Spleen (tissue), 11 donors: ENCODE results near the gene CSMD2. TPM values are rescaled to one million over a fixed set of nuclear protein-coding genes. Genes with fewer than 3 reads are reported as not detected.

Source experiments
- DNase-seq: peaks from one replicate; pipeline ENCODE4 v3.0.0-alpha.2; 2020
- H3K27ac ChIP-seq, 8 donors: fragments of 200-600 bp; sonication (generic) in 7 of 8; 1 replicate in 4 of 8; 2 replicates in 4 of 8; pipeline versions ENCODE4 v1.5.0 to v1.8.0; 2016 to 2021; ENCODE audit warnings: inconsistent platforms in 4 of 8, mild to moderate bottlenecking in 4 of 8, moderate library complexity in 1 of 8
- H3K27me3 ChIP-seq, 7 donors: fragments of 200-600 bp; sonication (generic) in 6 of 7; replicated peaks in 1 of 7; 1 replicate in 4 of 7; 2 replicates in 3 of 7; pipeline versions ENCODE4 v1.5.0 to v1.8.0; 2016 to 2021; ENCODE audit warnings: inconsistent platforms in 3 of 7, mild to moderate bottlenecking in 1 of 7
- H3K36me3 ChIP-seq, 6 donors: fragments of 200-600 bp; sonication (generic) in 5 of 6; 1 replicate in 4 of 6; 2 replicates in 2 of 6; pipeline versions ENCODE4 v1.5.0 to v1.8.0; 2016 to 2021; ENCODE audit warnings: inconsistent platforms in 2 of 6
- H3K4me1 ChIP-seq, 6 donors: fragments of 200-600 bp; sonication (generic) in 5 of 6; 1 replicate in 3 of 6; 2 replicates in 3 of 6; pipeline versions ENCODE4 v1.5.0 to v1.8.0; 2016 to 2021; ENCODE audit warnings: inconsistent platforms in 3 of 6
- H3K4me3 ChIP-seq, 8 donors: fragments of 200-600 bp; sonication (generic) in 7 of 8; 1 replicate in 4 of 8; 2 replicates in 4 of 8; pipeline versions ENCODE4 v1.5.0 to v1.8.0; 2016 to 2021; ENCODE audit warnings: inconsistent platforms in 4 of 8, mild to moderate bottlenecking in 4 of 8, moderate library complexity in 2 of 8
- H3K9me3 ChIP-seq, 8 donors: fragments of 200-600 bp; sonication (generic) in 7 of 8; 1 replicate in 4 of 8; 2 replicates in 4 of 8; pipeline versions ENCODE4 v1.5.0 to v1.8.0; 2016 to 2021; ENCODE audit warnings: inconsistent platforms in 4 of 8
- CTCF ChIP-seq, 11 experiments: fragments of 200-600 bp in 7 of 11; fragments of 450-650 bp in 4 of 11; sonication (generic) in 4 of 11; IDR thresholded peaks in 8 of 11; conservative IDR thresholded peaks in 3 of 11; 1 replicate in 7 of 11; 2 replicates in 4 of 11; pipeline versions ENCODE4 v1.4.0 to v1.8.0; 2016 to 2021; ENCODE audit warnings: antibody characterized with exemption in 11 of 11, inconsistent platforms in 4 of 11, mild to moderate bottlenecking in 1 of 11
- POLR2A ChIP-seq, 3 donors: fragments of 450-650 bp; IDR thresholded peaks; one replicate each; pipeline ENCODE4 v1.5.1; 2017; ENCODE audit warnings: antibody characterized with exemption in 3 of 3, mild to moderate bottlenecking in 1 of 3
- POLR2AphosphoS5 ChIP-seq, 3 donors: sonication (generic); formaldehyde crosslinking; IDR thresholded peaks; one replicate each; pipeline ENCODE4 v1.5.1; 2017; ENCODE audit warnings: antibody characterized with exemption in 3 of 3
- WGBS, 5 donors: extraction: QIAGEN DNeasy Blood & Tissue Kit in 3 of 5; methylation state at CpG; one replicate each; pipeline versions ENCODE4 v1.1.5 to v1.1.7; 2013 to 2018; 5-methylcytosine and 5-hydroxymethylcytosine counted together
- intact Hi-C: fragments of 100-400 bp; cut with DNase I; formaldehyde crosslinking; loops from one replicate; pipeline ENCODE4 v1.15.0; 2023; ENCODE audit warnings: low total_unique reads
- polyA plus RNA-seq, 3 donors: library from polyadenylated mRNA; stranded (reverse); fragments of 200-250 nt; gene quantifications; one replicate each; pipeline ENCODE4 v1.2.1, GENCODE V29; 2013
- total RNA-seq, 7 donors: library from RNA; depleted of rRNA in 3 of 7; stranded (reverse); fragments of >200 nt in 3 of 7; fragmentation: NEBNext Ultra II Directional in 4 of 7; extraction: Animal tissue kit (Norgen Biotek cat#: 25700) in 4 of 7; gene quantifications; one replicate each; pipeline versions ENCODE4 v1.1.0 to v1.2.1, GENCODE V29; 2016 to 2021
- donor health status: healthy with polysubstance abuse.
- donor health status: DM: no; HTN: no; CAD: no; lungs with moderate emphysema.
- donor health status: DM: no; HTN: no; CAD: no.
- donor health status: Bipolar disorder and iron deficiency.
- donor health status: healthy.
- donor health status: DM: no; HTN: no; CAD: no.
- donor health status: DM: yes; HTN: yes; CAD: no.

CSMD2 gene
- total and polyA plus RNA-seq, 10 donors, result 0.12 to 2.7 (median 0.96) TPM

DNA sequence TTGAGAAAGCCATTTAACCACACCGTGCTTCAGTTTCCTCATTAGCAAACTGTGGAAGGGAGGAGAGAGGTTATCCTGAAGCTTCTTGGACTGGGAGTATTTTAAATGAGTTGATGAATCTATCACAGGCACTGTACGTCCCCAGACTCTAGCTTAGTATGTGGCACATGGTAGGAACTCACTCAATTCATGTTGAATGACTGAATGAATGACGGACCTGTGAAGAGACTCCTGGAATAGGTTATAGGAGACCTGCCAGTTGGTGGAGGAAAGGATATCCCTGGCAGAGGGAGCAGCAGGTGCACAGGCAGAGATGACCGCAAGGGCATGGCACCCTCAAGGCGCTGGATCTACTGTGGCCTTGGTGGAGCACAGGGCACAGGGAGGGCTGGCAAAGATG lies 182.6 kb downstream of the CSMD2 start:
- intact Hi-C loops, result no loop called here
- no peaks in the 10 kb centered on the region for H3K36me3 ChIP-seq
- TF ChIP-seq CTCF (IDR thresholded peaks at IDR 0.05 in 8 of 11, conservative IDR thresholded peaks at IDR 0.05 in 3 of 11), result no peak
- no peak for TF ChIP-seq POLR2AphosphoS5 (IDR thresholded peaks at IDR 0.05)
- no peak for TF ChIP-seq POLR2A (IDR thresholded peaks at IDR 0.05)
- peak; percentile 28 for DNase-seq
- WGBS, 5 donors, result 72 to 87% (median 79%) methylated on average over 5 of the region's 5 CpGs
- H3K4me3 ChIP-seq, result no peak overlapping the region
- peaks cover 0 to 56% (median 0%) of the 10 kb centered on the region in 7 donors for H3K27me3 ChIP-seq
- H3K27ac ChIP-seq, result no peak overlapping the region
- no peaks in the 10 kb centered on the region for H3K4me1 ChIP-seq
- no peaks in the 10 kb centered on the region for H3K9me3 ChIP-seq

GRCh38 chr1:33979341-33979740 lies 185.7 kb downstream of the CSMD2 start:
- TF ChIP-seq POLR2AphosphoS5 (IDR thresholded peaks at IDR 0.05) (no peak), POLR2A (IDR thresholded peaks at IDR 0.05) (no peak)
- H3K4me3 ChIP-seq, result no peak overlapping the region
- WGBS, 5 donors, result 73 to 88% (median 85%) methylated on average over 4 of the region's 4 CpGs
- peaks cover 0 to 6% (median 0%) of the 10 kb centered on the region in 6 donors for H3K4me1 ChIP-seq
- H3K27ac ChIP-seq, result no peak overlapping the region
- no peaks in the 10 kb centered on the region for H3K36me3 ChIP-seq
- no peak for DNase-seq
- no peaks in the 10 kb centered on the region for H3K9me3 ChIP-seq
- intact Hi-C loops, result no loop called here
- peaks cover 0 to 71% (median 0%) of the 10 kb centered on the region in 7 donors for H3K27me3 ChIP-seq

DNA sequence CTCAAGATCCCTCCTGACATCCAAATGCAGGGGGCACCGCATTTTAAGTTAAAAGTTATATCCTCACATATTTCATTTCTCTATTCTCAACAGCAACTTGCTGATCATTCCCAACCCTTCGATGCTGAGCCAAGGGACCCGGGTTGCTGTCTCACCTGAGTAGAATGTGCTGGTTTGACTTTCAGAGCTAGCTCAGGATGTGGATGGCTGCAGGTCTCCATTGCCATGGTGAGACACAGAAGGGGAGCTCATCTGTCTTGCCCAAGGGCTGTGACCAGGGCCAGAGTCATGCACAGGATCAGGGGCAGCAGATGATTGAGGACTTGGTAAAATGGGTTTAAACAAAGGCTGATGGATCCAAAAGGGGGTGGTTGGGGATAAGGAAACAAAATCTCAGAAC lies 189.1 kb downstream of the CSMD2 start:
- DNase-seq, result no peak
- TF ChIP-seq POLR2AphosphoS5 (IDR thresholded peaks at IDR 0.05), result no peak
- Histone ChIP-seq H3K36me3 (no peaks in the 10 kb centered on the region), H3K27ac (no peak overlapping the region), H3K9me3 (no peaks in the 10 kb centered on the region), H3K27me3 (peaks cover 0 to 76% (median 0%) of the 10 kb centered on the region in 7 donors), H3K4me3 (no peak overlapping the region), H3K4me1 (peaks cover 0 to 25% (median 16%) of the 10 kb centered on the region in 6 donors)
- intact Hi-C loops, result no loop called here
- WGBS, 5 donors, result 89 to 93% (median 90%) methylated on average over 3 of the region's 3 CpGs

- Histone ChIP-seq H3K4me3 (no peak overlapping the region), H3K36me3 (no peaks in the 10 kb centered on the region), H3K9me3 (no peaks in the 10 kb centered on the region), H3K4me1 (peaks cover 0 to 25% (median 16%) of the 10 kb centered on the region in 6 donors), H3K27me3 (peaks cover 0 to 65% (median 0%) of the 10 kb centered on the region in 7 donors), H3K27ac (no peak overlapping the region)
- TF ChIP-seq POLR2AphosphoS5 (IDR thresholded peaks at IDR 0.05) (no peak), POLR2A (IDR thresholded peaks at IDR 0.05) (no peak), CTCF (IDR thresholded peaks at IDR 0.05 in 8 of 11, conservative IDR thresholded peaks at IDR 0.05 in 3 of 11) (no peak)
- 62 to 68% (median 65%) methylated on average over 8 of the region's 8 CpGs for WGBS, 5 donors
- DNase-seq, result no peak
- intact Hi-C loops, result no loop called here
Observed at GRCh38 chr1:33973799-33974545, 191.1 kb downstream of the CSMD2 start.

DNA sequence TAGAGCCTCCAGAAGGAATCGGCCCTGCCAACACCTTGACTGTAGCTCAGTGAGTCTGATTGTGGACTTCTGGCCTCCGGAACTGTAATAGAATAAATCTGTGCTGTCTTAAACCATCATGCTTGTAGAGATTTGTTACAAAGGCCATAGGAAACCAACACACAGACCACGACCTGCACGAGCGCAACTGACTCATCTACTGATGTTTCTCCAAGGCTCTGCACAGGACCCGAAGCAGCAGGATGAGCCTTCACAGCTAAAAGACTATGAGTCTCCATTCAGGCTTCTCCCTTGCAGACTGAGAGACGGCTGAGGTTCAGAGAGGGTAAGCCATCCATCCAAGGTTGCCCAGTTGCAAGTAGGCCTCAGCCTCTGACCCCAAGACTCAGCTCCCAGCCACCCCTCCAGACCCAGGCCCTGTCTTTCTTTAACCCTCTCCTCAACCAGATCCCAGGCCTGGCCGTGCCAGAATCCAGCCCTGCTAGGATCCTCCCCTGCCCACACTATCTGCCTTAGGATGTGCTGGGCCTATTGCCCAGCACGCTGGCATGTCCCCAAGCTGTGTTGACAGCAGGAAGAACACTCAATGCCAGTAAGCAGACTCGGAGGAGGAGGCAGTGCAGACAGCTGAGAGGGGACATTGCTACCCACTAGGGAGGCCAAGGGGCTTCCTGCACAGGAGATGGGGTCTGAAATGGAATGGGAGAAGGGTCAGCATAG lies 192.2 kb downstream of the CSMD2 start:
- peaks cover 0 to 25% (median 16%) of the 10 kb centered on the region in 6 donors for H3K4me1 ChIP-seq
- H3K27ac ChIP-seq, result peak overlapping the region in 1 of 8 donors; percentile 28
- DNase-seq, result no peak
- peaks cover 0 to 54% (median 0%) of the 10 kb centered on the region in 7 donors for H3K27me3 ChIP-seq
- WGBS, 5 donors, result 53 to 71% (median 64%) methylated on average over 10 of the region's 10 CpGs
- H3K36me3 ChIP-seq, result no peaks in the 10 kb centered on the region
- intact Hi-C loops, result no loop called here
- TF ChIP-seq CTCF (IDR thresholded peaks at IDR 0.05 in 8 of 11, conservative IDR thresholded peaks at IDR 0.05 in 3 of 11) (no peak), POLR2AphosphoS5 (IDR thresholded peaks at IDR 0.05) (peak in 2 of 3 donors; percentile 39 to 40)
- no peak overlapping the region for H3K4me3 ChIP-seq
- H3K9me3 ChIP-seq, result no peaks in the 10 kb centered on the region
